Vagina (tissue), 2 donors: ENCODE data around the gene RPIA. TPM values are rescaled to one million over a fixed set of nuclear protein-coding genes. Genes with fewer than 3 reads are reported as not detected.
"Not testable (repeated sequence)": the region's sequence is repeated elsewhere in the genome, so short reads cannot be mapped to it uniquely, and the experiment has no call there.

Experiments used
- DNase-seq, 2 donors: peaks; one replicate each; pipeline ENCODE4 v3.0.0-alpha.2; 2017; ENCODE audit errors: extremely low spot score in 2 of 2
- H3K27ac ChIP-seq: fragments of 200-600 bp; sonication (generic); one replicate; pipeline ENCODE4 v1.5.1; 2019
- H3K27me3 ChIP-seq: fragments of 200-600 bp; sonication (generic); one replicate; pipeline ENCODE4 v1.5.1; 2019
- H3K36me3 ChIP-seq, 2 donors: fragments of 200-600 bp; sonication (generic); one replicate each; pipeline ENCODE4 v1.5.1; 2017 to 2019
- H3K4me1 ChIP-seq: fragments of 200-600 bp; sonication (generic); one replicate; pipeline ENCODE4 v1.5.1; 2019
- H3K4me3 ChIP-seq, 2 donors: fragments of 200-600 bp; sonication (generic); 1 replicate in 1 of 2; 2 replicates in 1 of 2; pipeline ENCODE4 v1.5.1; 2016 to 2019
- H3K9me3 ChIP-seq: fragments of 200-600 bp; sonication (generic); one replicate; pipeline ENCODE4 v1.5.1; 2019
- CTCF ChIP-seq, 3 experiments: fragments of 450-650 bp in 2 of 3; fragments of 200-600 bp in 1 of 3; sonication (generic) in 1 of 3; IDR thresholded peaks; one replicate each; pipeline ENCODE4 v1.5.1; 2017 to 2019; ENCODE audit warnings: antibody characterized with exemption in 3 of 3, mild to moderate bottlenecking in 2 of 3, moderate library complexity in 2 of 3
- POLR2A ChIP-seq, 2 donors: fragments of 450-650 bp; IDR thresholded peaks; one replicate each; pipeline ENCODE4 v1.6.1; 2017; ENCODE audit warnings: antibody characterized with exemption in 2 of 2, mild to moderate bottlenecking in 2 of 2, moderate library complexity in 2 of 2
- POLR2AphosphoS5 ChIP-seq, 2 donors: sonication (generic); formaldehyde crosslinking; IDR thresholded peaks; one replicate each; pipeline ENCODE4 v1.9.0; 2017; ENCODE audit warnings: antibody characterized with exemption in 2 of 2, mild to moderate bottlenecking in 2 of 2, low read depth in 1 of 2; ENCODE audit not compliant: insufficient read depth in 1 of 2
- intact Hi-C: fragments of 100-400 bp; cut with DNase I; formaldehyde crosslinking; loops from one replicate; pipeline ENCODE4 v1.15.1; 2023
- total RNA-seq: library from RNA; depleted of rRNA; stranded (reverse); fragments of >200 nt; gene quantifications from one replicate; pipeline ENCODE4 v1.2.3, GENCODE V29; 2016

RPIA gene
- 10.8 TPM for total RNA-seq

GRCh38 chr2:88691339-88692183, at the start of gene RPIA:
Gene RPIA (plus strand): TSS chr2:88691673. CDS start chr2:88691699, 26 bp downstream.
- H3K36me3 ChIP-seq: no peaks in the 10 kb centered on the region
- intact Hi-C loops: no loop called here
- peaks cover 31% of the 10 kb centered on the region for H3K4me1 ChIP-seq
- DNase-seq: peak; percentile 97 to 99
- TF ChIP-seq POLR2AphosphoS5 (IDR thresholded peaks at IDR 0.05; ENCODE audit: insufficient read depth in 1 of 2, low read depth in 1 of 2): peak; percentile 88 to 96
- peak in 1 of 2 donors; percentile 11 for TF ChIP-seq POLR2A (IDR thresholded peaks at IDR 0.05)
- peak in 2 of 3 experiments; percentile 36 to 64 for TF ChIP-seq CTCF (IDR thresholded peaks at IDR 0.05)
- no peaks in the 10 kb centered on the region for H3K27me3 ChIP-seq
- H3K4me3 ChIP-seq: peak within 1 kb of the TSS; percentile 66 to 97
- H3K9me3 ChIP-seq: no peaks in the 10 kb centered on the region
- peak within 1 kb of the TSS; percentile 69 for H3K27ac ChIP-seq

- Histone ChIP-seq H3K4me3 (no peak overlapping the region), H3K4me1 (no peaks in the 10 kb centered on the region), H3K9me3 (no peaks in the 10 kb centered on the region), H3K36me3 (no peaks in the 10 kb centered on the region), H3K27ac (no peak overlapping the region), H3K27me3 (no peaks in the 10 kb centered on the region)
- DNase-seq: no peak
- intact Hi-C loops: no loop called here
- TF ChIP-seq POLR2AphosphoS5 (IDR thresholded peaks at IDR 0.05; ENCODE audit: insufficient read depth in 1 of 2, low read depth in 1 of 2) (no peak), POLR2A (IDR thresholded peaks at IDR 0.05) (no peak), CTCF (IDR thresholded peaks at IDR 0.05) (no peak)
Measured at GRCh38 chr2:88642278-88642677, 49.2 kb upstream of the RPIA start.

- H3K27ac ChIP-seq, DNase-seq, H3K4me3 ChIP-seq, H3K9me3 ChIP-seq, H3K4me1 ChIP-seq, intact Hi-C loops, H3K27me3 ChIP-seq, H3K36me3 ChIP-seq: not testable (repeated sequence)
Measured at GRCh38 chr2:88645291-88645882, 46.1 kb upstream of the RPIA start.

- Histone ChIP-seq H3K36me3 (no peaks in the 10 kb centered on the region), H3K4me1 (no peaks in the 10 kb centered on the region), H3K27me3 (no peaks in the 10 kb centered on the region), H3K27ac (no peak overlapping the region), H3K9me3 (no peaks in the 10 kb centered on the region), H3K4me3 (no peak overlapping the region)
- DNase-seq: no peak
- intact Hi-C loops: no loop called here
- TF ChIP-seq POLR2A (IDR thresholded peaks at IDR 0.05): no peak
- no peak for TF ChIP-seq POLR2AphosphoS5 (IDR thresholded peaks at IDR 0.05; ENCODE audit: insufficient read depth in 1 of 2, low read depth in 1 of 2)
- TF ChIP-seq CTCF (IDR thresholded peaks at IDR 0.05): no peak
Measured at GRCh38 chr2:88651646-88652045, 39.8 kb upstream of the RPIA start.

GRCh38 chr2:88654714-88655113, 36.8 kb upstream of the RPIA start:
- Histone ChIP-seq H3K4me1 (peaks cover 12% of the 10 kb centered on the region), H3K9me3 (no peaks in the 10 kb centered on the region), H3K4me3 (no peak overlapping the region), H3K27ac (no peak overlapping the region), H3K36me3 (no peaks in the 10 kb centered on the region), H3K27me3 (no peaks in the 10 kb centered on the region)
- intact Hi-C loops: no loop called here
- DNase-seq: no peak
- TF ChIP-seq POLR2AphosphoS5 (IDR thresholded peaks at IDR 0.05; ENCODE audit: insufficient read depth in 1 of 2, low read depth in 1 of 2) (no peak), CTCF (IDR thresholded peaks at IDR 0.05) (no peak), POLR2A (IDR thresholded peaks at IDR 0.05) (no peak)
